ENCODE measurements around the gene ACSS1.

Gene ACSS1

GRCh38 chr20:25058847-25059810 is 1.2 kb upstream of the ACSS1 start:
- peak in 1 of 2 donors; percentile 17 for DNase-seq

GRCh38 chr20:25057234-25058050 is 497 bp downstream of the ACSS1 start:
- DNase-seq = peak; percentile 86 to 87

DNA sequence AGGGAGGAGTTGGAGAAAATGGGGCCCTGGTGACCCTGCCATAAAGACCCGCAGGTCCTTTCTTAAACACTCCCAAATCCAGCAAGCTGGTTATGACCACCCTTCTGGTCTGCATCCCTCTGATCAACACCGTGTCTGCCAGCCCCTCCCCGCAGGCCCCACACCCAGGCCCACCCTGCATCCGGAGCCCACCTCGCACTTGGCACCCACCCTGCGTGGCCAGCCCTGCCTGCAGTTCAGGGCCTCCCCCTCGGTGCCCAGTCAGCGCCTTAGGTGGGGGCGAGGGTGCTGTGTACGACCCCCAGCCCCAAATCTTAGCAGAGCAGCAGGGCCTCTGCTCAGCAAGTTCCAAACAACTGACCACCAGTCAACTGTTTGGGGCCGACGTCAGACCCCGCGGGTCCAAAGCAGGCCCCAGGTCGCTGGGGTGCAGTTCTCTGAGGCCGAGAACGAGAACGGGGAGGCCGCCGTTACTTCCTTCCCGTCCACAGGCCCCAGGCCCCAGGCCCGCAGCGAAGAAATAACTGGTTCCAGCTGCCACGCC is 1.2 kb downstream of the ACSS1 start:
- no peak for DNase-seq

- DNase-seq = no peak
Measured at GRCh38 chr20:25055711-25056495, 2.0 kb downstream of the ACSS1 start.

DNA sequence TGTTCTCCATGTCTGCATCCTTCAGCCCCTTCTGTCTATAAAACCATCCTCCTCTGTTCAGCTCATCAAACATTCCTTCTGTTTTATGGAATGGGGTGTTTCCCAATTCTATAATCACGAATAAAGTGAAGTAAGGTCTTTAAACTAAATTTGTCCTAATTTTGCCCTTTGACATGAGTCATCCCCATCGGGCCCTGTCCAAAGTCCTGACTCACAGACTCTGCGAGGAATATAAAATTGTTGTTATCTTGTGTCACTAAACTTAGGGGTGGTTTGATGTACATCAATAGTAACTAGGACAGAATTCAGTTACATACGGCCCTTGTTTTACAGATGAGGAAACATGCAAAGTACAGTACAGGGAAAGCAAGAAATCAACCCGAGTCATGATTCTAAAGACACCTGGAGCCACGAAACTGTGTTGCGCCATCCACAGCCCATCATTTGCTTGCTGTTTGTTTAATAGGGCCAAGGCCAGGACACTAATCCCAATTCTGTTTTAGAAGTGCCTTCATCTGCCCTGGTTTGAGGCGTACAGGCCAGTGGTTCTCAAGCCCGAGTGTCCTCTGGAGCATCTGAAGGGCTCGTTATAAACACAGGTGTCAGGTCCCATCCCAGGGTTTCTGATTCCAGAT is 2.8 kb downstream of the ACSS1 start:
- DNase-seq = no peak

DNA sequence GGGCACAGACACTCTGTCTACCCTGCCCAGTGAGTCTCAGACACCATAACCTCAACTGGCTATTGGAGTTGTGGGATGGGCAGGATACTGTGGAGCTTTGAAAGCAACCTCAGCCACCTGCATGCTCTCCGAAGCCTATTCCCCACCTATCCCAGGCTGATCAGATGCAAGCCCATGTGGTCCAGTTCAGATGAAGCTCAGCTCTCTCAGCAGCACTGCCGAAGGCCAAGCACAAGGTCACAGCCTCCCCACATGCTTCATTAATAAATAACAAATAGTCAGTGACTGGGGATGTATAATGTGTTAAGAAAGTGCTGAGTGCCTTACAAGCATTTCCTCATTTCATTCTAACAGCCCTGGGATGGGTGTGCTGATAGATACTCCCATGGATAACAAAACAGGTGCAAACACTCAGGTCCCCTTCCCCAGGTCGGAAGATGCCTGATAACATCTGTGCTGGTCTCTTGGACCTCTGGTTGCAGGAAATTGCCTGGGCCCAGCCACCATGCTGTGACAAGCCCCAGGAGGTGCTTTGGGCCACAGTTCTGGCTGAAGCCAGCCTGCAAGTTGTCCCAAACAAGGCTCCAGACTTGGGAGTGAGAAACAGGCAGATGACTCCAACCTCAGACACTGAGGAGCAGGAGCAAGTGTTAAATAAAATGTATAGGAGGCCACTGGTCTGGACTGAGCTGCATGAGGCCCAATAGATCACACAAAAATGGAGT is 3.7 kb downstream of the ACSS1 start:
- DNase-seq = no peak

DNA sequence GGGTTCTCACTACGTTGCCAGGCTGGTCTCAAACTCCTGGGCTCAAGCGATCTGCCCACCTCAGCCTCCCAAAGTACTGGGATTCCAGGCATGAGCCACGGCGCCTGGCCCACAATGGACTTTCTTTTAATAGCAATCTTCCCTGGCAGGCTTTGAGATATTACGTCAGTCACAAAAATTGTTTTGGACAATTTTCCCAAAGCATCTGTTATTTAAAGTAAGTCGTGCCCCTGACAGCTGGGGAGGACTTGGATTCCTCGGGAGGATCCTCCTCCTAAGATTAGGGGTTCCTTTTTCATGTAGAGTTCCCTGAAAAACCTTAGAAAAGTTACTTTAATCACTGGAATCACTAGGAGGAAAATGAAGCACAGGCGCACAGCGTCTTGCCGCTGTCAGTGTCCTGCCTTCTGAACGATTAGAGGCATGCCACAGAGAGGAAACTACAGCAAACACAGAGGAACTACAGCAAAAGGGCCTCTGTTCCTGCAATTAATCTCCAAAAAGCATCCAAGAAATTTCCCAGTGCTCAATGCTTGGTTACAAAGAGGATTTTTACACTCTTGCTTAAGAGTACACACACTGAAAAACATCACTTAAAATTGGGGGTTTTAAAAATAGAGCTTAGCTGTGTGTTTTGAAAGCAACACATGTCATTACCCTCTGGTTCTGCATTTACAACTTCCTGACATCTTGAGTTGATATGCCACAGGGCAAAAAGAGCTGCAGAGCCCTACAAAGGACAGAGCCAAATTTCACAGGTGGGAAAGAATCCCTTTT is 4.5 kb downstream of the ACSS1 start:
- DNase-seq = no peak

DNA sequence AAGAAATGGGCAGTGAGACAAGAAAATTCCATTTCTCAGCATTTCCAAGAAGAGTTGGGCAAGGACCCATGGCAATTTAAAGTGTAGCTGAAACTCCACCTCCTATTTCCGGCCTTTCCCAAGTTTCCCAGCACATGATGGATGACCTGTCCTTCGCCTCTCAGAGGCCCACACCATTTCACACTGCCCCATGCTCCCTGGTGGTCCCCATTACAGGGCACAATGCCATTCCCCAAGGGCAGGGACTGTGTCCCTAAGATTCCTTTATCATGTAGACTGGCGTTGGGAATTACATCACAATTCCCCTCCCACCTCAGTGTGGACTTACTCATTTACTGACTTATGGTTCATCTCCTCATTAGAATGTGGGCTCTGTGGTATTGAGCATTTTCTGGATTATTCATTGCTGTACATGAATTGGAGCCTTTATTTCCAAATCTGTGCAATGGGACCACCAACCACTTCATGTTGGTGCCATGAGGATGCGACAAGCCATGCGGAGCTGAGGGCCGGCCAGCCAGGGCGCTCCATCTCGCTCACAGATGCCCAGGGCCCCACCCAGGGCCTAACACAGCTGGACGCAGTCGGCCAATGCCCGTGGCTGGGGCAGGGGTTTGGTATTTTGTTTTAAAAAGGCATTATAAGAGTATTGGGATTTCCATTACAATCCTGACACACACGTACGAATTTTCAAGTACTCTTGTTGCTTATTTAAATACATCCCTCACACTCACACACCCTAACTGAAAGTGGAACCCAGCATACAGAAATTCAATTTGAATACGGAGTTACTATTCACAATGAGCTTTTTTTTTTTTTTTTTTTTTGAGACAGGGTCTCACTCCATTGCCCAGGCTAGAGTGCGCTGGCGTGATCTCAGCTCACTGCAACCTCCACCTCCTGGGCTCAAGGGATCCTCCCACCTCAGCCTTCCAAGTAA is 5.4 kb downstream of the ACSS1 start:
- no peak for DNase-seq

DNA sequence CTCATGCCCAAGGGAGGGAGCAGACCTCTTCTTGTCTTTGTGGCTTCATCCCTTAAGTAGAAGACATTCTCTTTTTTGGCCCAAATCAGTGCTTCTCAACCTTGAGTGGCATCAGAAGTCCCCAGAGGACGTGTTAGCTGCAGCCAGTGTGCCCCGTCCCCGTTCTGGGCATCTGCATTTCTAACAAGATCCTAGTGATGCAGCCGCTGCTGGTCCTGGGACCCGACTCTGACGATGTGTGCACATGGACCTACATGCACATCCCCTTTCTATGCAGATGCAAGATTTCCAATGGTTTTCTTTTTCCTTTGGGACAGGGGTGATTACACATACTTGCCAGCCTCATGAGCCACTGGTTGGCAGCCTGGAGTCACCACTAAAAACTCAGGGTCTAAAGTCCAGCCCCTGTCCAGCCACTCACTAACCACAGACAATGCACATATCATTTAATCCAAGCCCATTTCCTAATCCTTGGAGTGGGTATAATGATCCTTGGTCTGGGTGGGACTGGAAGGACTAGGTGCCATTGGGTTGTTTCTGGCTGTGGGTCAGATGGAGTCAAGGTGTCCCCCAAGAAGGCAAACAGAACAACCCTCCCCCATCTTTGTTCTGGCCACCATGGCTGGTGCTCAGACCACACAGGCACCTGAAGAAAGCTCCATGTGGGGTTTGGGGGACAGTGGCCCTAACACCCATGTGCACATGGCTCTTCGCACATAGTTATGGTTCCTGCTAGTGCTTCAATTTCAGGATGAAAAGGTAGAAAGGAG is 6.4 kb downstream of the ACSS1 start:
- DNase-seq = no peak

- DNase-seq = no peak
Measured at GRCh38 chr20:25050501-25051350, 7.2 kb downstream of the ACSS1 start.

DNA sequence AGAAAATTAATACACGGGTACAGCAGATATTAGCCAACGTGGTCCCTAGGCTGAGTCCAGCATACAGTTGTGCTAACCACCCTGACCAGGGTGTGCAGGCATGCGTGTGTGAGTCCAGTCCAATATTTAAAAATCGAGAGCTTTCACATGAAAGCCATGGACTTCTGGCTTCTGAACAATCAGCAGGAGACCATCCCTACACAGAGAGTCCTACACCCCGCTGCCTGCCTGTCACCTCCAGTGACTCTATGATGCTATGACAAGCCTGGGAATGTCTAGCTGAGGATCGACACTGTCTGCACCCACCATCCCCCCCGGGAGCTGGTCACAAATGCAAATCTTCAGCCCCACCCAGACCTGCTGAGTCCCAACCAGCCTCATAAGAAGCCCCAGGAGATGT is 7.9 kb downstream of the ACSS1 start:
- no peak for DNase-seq

DNA sequence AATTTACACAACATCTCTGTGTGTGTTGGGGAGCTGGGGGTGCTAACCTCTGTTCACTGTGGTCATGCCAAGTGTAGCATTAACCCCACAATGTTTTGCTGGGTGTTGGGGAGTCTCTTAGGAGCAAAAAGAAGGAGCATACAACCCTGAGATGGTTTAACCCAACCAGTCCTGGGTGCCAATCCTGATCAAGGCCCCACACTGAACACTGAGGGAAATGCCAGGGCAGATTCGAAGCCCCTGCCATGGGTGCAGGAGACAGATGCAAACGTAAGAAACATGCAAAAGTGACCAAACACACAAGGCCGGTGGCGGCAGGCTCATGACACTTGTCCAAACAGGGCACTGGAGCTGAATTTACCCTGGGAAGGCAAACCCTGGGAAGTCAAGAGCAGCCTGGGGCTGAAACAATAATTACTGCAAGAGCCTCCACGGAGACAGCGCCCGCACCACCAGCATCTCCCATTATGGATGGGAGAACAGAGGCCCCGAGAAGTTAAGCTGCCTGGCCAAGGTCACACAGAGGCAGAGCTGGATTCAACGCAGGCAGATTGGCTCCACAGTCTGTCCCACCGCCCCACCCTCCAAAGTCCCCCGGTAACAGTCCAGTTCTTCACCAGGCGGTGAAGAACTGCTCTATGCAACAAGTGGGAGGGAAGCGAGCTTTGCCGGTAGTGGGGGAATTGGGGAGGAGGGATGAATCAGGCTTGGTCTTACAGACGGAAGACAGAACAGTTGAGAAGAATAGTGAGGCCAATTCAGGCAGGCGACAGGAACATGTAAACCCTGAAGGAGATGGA is 8.5 kb downstream of the ACSS1 start:
- no peak for DNase-seq

DNA sequence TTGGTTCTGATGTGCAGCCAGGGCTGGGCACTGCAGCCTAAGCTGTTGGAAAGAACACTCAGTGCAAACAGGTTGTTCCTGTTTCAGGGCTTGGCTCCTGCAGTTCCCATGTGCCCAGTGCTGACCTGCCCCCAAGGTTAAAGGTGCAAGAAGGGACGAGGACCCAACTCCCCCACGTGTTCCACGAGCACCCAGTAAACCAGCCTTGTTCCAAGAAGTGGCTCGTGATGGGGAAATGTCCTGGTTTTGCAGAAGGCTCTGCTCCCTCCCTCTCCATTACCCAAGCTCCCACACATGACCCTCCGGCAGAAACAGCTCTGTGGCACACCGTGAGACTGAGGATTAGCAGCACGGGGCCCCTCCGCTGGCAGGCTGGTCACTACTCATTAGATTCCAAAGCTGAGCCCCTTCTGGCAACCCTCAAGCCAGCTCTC is 9.4 kb downstream of the ACSS1 start:
- DNase-seq = no peak

DNA sequence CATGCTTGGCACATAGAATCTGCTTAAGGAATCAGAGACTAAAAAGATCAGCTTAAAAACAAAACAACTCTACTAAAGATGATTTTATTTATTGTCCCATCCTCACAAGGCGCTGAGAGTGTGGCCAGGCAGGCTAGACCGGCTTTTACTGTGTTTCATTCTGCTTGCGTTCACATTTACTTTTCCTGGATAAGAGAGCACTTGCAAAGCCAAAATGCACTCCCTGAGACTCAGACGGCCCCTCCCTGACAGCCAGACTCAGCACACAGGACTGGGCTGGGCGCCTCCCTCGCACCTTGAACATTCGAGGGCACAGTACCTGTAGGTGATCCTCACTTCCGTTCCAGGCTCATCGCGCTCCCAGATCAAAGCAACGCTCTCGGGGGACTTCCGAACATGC is 10.2 kb downstream of the ACSS1 start:
- peak in 1 of 2 donors; percentile 21 for DNase-seq

DNA sequence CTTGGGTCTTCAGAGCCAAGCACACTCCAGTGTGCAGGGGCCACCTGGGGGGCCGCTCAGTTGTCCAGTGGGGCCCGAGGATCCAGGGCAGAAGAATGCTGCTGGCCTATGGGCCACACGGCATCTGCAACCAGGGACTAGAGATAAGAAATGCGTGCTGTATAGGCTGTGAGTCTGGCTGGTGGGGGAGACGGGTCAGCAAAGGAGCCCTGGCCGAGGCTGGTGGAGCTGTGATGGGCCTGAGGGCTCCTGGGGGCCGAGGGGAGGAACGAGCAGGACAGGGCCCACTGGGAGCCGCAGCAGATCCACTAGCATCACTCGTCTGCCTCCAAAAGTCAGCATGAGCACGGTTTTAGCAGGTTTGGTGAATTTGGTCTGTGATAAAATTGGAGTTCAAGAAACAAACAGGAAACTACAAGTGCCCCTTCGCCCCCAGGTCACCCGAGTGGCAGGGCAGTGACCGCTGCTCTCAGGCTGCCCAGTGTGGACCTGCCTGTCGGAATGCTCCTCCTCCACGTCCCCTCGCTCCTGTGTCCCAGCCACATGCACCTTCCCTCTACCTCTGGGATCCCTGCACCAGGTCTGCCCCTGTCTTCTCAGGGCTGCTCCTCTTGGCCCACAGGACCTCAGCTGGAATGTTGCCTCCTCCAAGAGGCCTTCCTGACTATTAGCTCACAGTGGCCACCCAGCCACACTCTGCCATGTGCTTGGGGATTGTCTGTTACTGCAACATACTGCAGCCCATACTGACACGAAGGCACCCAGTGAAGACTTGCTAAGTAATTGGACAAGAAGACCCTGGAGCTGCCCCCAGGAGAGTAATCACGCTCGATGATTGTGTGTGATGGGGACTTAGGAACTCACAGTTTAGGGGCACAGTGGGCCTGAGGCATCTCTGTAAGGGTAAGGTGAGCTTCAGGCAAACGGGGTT is 10.9 kb downstream of the ACSS1 start:
- no peak for DNase-seq
